Natural killer cell treated with Interleukin-12 subunit alpha and Interleukin-12 subunit beta and Interleukin-15 and Interleukin-18, amount 100 ng/mL, for 72 hours (primary cell): ENCODE data around the gene ETS1. TPM values are rescaled to one million over a fixed set of nuclear protein-coding genes. Genes with fewer than 3 reads are reported as not detected.

ENCODE experiments used
- ATAC-seq, 2 donors: fragments of 150-1000 bp; cut with Tn5 transposase in 1 of 2; sonication (Bioruptor Pico), chemical (Tn5 transposase) in 1 of 2; 2 replicates each; pipeline ENCODE4 v1.10.0; 2021
- DNase-seq: peaks from one replicate; pipeline ENCODE4 v3.0.0; 2022; ENCODE audit warnings: low spot score
- H3K27ac Mint-ChIP-seq, 2 donors: 1 replicate in 1 of 2; 2 replicates in 1 of 2; pipeline ENCODE4 v1.8.0; 2022; ENCODE audit warnings: mixed read lengths in 2 of 2, mild to moderate bottlenecking in 1 of 2, moderate library complexity in 1 of 2
- H3K27me3 Mint-ChIP-seq, 2 donors: 1 replicate in 1 of 2; 2 replicates in 1 of 2; pipeline ENCODE4 v1.8.0; 2022; ENCODE audit warnings: mixed read lengths in 2 of 2
- H3K36me3 Mint-ChIP-seq: one replicate; pipeline ENCODE4 v1.8.0; 2022; ENCODE audit warnings: mixed read lengths
- H3K4me1 Mint-ChIP-seq, 2 donors: 1 replicate in 1 of 2; 2 replicates in 1 of 2; pipeline ENCODE4 v1.8.0; 2022; ENCODE audit warnings: low read depth in 2 of 2, mixed read lengths in 2 of 2, mild to moderate bottlenecking in 1 of 2
- H3K4me3 Mint-ChIP-seq: one replicate; pipeline ENCODE4 v1.8.0; 2022; ENCODE audit warnings: mixed read lengths
- H3K9me3 Mint-ChIP-seq: 2 replicates; pipeline ENCODE4 v1.8.0; 2022; ENCODE audit warnings: mixed read lengths
- total RNA-seq, 2 donors: library from RNA; stranded (reverse); gene quantifications; one replicate each; pipeline ENCODE4 v1.2.3, GENCODE V29; 2022

The ETS1 gene
- total RNA-seq, 2 donors from 2014 or later = 521 to 738 TPM

GRCh38 chr11:128419012-128419767 is 168.2 kb downstream of the ETS1 start:
- no peaks in the 10 kb centered on the region for H3K36me3 Mint-ChIP-seq
- peak overlapping the region; percentile 85 to 88 for H3K27ac Mint-ChIP-seq
- peak in 1 of 2 donors; percentile 54 for ATAC-seq
- H3K4me3 Mint-ChIP-seq = peak overlapping the region; percentile 78
- H3K27me3 Mint-ChIP-seq = no peaks in the 10 kb centered on the region
- DNase-seq = no peak
- peaks cover 59 to 66% of the 10 kb centered on the region in 2 donors for H3K4me1 Mint-ChIP-seq
- H3K9me3 Mint-ChIP-seq = no peaks in the 10 kb centered on the region

DNA sequence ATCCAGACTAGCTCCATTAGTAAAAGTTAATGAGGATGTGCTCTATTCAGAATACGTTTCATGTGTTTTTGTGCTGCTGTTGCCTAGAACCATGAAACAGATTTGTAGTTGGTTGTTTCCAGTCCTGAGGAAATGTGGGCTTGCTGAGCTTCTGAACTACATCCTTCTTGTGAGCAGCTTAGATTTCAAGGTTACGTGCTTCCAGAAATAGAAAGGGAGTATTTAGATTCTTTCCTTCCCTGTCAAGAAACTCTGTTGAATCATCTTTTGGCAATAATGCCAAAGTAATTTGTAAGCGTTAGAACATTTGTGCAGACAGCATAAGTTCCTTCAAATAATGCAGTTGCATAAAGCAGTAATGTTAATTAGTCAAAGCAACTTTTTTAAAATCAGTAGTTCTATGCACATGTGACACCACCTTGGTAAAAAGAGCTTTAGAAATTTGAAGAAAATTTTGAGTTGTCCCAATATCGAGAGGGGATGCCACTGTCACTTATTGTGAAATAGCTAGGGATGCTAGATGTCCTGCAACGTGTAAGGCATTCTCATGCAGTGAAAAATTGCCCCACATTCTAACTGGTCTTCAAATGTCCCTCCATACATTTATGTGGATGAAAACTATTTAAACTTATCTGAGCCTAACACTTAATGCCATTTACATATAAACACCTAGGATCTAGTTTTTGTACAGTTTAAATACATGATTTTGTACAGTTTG is 169.6 kb downstream of the ETS1 start:
- Mint-ChIP-seq H3K36me3 (peaks cover 4% of the 10 kb centered on the region), H3K27me3 (no peaks in the 10 kb centered on the region), H3K4me1 (peaks cover 53 to 62% of the 10 kb centered on the region in 2 donors), H3K9me3 (no peaks in the 10 kb centered on the region), H3K4me3 (no peak overlapping the region), H3K27ac (peak overlapping the region in 1 of 2 donors; percentile 62)
- ATAC-seq = no peak
- no peak for DNase-seq

DNA sequence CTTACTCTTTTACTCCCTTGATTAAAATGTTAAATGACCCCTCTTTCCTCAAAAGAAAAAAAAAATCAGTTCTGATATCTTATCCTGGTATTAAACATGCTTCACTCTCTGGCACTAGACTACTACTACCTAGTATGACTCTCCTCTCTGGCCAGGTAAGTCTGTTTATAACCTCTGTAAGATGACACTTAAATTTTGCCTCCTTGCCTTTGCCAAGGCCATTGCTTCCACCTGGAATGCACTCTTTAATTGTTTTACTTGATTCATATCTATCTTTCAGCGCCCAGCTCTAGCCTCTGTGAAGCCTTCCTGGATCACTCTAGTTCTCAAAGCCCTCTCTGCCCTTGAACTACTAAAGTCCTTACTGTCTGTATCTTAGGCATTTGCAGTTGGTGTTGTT is 170.4 kb downstream of the ETS1 start:
- no peak for DNase-seq
- Mint-ChIP-seq H3K27me3 (no peaks in the 10 kb centered on the region), H3K4me1 (peaks cover 47 to 58% of the 10 kb centered on the region in 2 donors), H3K4me3 (peak overlapping the region; percentile 4), H3K27ac (peak overlapping the region in 1 of 2 donors; percentile 62), H3K36me3 (peaks cover 4% of the 10 kb centered on the region), H3K9me3 (no peaks in the 10 kb centered on the region)
- ATAC-seq = no peak

DNA sequence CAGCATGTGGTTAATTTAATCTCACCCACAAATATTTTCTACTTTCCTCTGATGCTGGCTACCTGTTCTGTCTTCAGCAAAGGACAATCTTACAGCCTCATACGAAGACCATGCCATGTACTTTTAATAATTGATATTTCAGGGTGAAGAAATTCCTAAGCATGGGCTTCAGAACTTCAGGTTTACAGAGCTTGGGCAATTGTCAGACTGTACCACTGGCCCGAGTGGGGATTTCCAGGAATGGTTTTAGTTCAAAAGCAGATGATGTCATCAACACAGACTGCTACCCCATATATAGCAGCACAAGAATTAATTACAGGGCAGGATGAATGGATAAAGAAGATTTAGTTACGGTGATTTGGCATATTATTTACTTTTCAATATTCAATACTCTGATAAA is 171.8 kb downstream of the ETS1 start:
- DNase-seq (peak; percentile 71), ATAC-seq (peak; percentile 47 to 79)
- peak overlapping the region; percentile 64 for H3K4me3 Mint-ChIP-seq
- no peaks in the 10 kb centered on the region for H3K27me3 Mint-ChIP-seq
- H3K9me3 Mint-ChIP-seq = peaks cover 3% of the 10 kb centered on the region
- H3K27ac Mint-ChIP-seq = peak overlapping the region; percentile 64 to 87
- peaks cover 4% of the 10 kb centered on the region for H3K36me3 Mint-ChIP-seq
- peaks cover 37 to 46% of the 10 kb centered on the region in 2 donors for H3K4me1 Mint-ChIP-seq

DNA sequence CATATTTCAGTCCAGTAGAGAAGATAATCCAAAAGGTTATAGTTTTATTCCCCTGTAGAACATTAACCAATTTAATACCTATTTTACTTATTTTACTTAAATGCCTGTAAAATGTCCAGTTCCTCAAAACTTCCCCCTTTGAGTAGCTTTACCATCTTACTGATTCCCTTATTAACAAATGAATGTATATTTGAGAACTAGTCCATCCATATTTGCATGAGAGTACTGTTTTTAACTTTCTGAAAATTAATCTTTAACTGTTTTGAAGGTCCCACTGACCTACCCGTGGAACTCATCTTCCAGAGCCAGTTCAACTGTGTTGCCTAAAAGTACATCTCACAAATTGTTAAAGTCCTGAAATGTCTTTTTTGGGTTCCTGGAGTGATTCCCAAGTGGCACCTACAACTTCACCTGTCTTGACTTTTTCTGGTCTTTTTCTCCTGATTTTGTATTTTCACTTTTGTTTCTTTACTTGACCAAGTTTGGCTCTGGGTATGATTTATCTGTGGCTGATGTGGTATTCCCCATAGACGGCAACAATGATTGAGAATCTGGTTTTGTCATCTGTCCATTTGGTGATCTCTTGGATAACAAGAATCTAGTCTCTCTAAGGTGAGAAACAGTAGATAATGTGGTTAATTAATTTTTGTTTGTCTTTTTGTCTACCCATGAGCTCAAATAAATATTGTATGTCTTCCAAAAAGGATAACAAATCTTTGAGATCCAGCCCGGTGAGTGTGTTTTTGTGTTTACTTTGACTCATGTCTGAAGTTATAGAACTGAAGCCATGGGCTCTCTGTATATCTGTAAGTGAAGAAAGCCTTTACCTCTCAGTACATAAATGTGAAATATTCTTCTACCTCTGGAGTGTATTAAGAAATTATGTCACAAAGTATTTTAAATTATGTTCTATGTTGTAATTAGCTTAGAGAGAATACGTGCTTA is 174.2 kb downstream of the ETS1 start:
- H3K9me3 Mint-ChIP-seq = peaks cover 6% of the 10 kb centered on the region
- H3K36me3 Mint-ChIP-seq = peaks cover 4% of the 10 kb centered on the region
- H3K4me1 Mint-ChIP-seq = peaks cover 36 to 40% of the 10 kb centered on the region in 2 donors
- H3K27me3 Mint-ChIP-seq = no peaks in the 10 kb centered on the region
- ATAC-seq (peak in 1 of 2 donors; percentile 62), DNase-seq (no peak)
- H3K4me3 Mint-ChIP-seq = peak overlapping the region; percentile 65
- H3K27ac Mint-ChIP-seq = peak overlapping the region; percentile 59 to 89

DNA sequence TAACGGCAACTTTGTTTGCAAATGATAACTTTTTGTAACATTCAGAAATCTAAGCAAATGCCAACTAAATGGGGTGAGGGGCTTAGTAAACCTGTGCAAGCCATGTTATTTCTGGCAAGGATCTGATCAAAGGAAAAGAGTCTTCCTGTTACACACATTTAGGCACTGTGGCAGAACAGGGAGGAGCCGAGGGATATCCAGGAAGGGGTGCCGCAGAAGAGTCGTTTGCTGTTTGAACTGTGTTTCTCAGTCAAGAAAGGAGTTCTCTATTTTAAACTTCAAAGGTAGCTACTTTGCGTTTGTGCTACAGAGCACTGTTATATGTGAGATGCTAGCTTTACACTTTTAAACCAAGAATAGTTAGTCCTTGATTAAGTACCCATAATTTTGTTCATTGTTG is 175.5 kb downstream of the ETS1 start:
- ATAC-seq = no peak
- H3K4me3 Mint-ChIP-seq = no peak overlapping the region
- H3K36me3 Mint-ChIP-seq = peaks cover 4% of the 10 kb centered on the region
- H3K4me1 Mint-ChIP-seq = peaks cover 35 to 37% of the 10 kb centered on the region in 2 donors
- no peak for DNase-seq
- peaks cover 6% of the 10 kb centered on the region for H3K9me3 Mint-ChIP-seq
- peak overlapping the region; percentile 34 to 89 for H3K27ac Mint-ChIP-seq
- H3K27me3 Mint-ChIP-seq = no peaks in the 10 kb centered on the region

- Mint-ChIP-seq H3K36me3 (peaks cover 4% of the 10 kb centered on the region), H3K9me3 (peaks cover 6% of the 10 kb centered on the region), H3K27me3 (no peaks in the 10 kb centered on the region), H3K4me3 (no peak overlapping the region), H3K4me1 (peaks cover 33 to 40% of the 10 kb centered on the region in 2 donors), H3K27ac (peak overlapping the region in 1 of 2 donors; percentile 89)
- no peak for DNase-seq
- no peak for ATAC-seq
These were observed 176.2 kb downstream of the ETS1 start for GRCh38 chr11:128411150-128411549.

DNA sequence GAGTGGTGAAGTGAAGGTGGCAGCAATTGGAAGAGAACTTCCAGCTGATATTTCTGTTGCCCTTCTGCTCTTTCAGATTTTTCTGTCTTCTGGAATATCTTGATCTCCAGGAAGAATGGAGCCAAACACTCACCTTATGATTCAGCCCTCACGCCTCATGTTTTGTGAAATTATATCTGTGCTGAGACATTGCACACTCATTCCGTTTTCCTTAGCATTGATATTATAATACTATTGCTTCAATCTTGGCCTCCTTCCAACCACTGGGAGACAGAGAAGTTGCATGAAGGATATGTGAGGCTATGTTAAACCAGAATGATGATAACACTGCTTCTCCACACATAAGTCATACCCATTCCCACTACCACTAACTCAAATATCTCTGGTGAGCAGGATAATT is 177.9 kb downstream of the ETS1 start:
- Mint-ChIP-seq H3K27me3 (no peaks in the 10 kb centered on the region), H3K4me3 (no peak overlapping the region), H3K4me1 (peaks cover 24 to 45% of the 10 kb centered on the region in 2 donors), H3K36me3 (peaks cover 4% of the 10 kb centered on the region), H3K9me3 (peaks cover 6% of the 10 kb centered on the region), H3K27ac (peak overlapping the region in 1 of 2 donors; percentile 89)
- ATAC-seq (no peak), DNase-seq (no peak)

Other genes starting within 250 kb of the ETS1 start
- gene FLI1, start 106.5 kb upstream of the ETS1 start, total RNA-seq = 10 to 100 TPM; 63.3 to 74.0 TPM